Left ventricle myocardium inferior (tissue), 1 donor: Measurements from ENCODE around the gene RPL28. TPM values are rescaled to one million over a fixed set of nuclear protein-coding genes. Genes with fewer than 3 reads are reported as not detected.

ENCODE experiments used
- DNase-seq: peaks from one replicate; pipeline ENCODE4 v3.0.0-alpha.2; 2020
- H3K27ac ChIP-seq: fragments of 200-600 bp; replicated peaks from 2 replicates; pipeline ENCODE4 v1.8.0; 2021
- H3K27me3 ChIP-seq: fragments of 200-600 bp; 2 replicates; pipeline ENCODE4 v1.8.0; 2021; ENCODE audit warnings: low read depth
- H3K36me3 ChIP-seq: fragments of 200-600 bp; 2 replicates; pipeline ENCODE4 v1.8.0; 2021
- H3K4me1 ChIP-seq: fragments of 200-600 bp; 2 replicates; pipeline ENCODE4 v1.8.0; 2021
- H3K4me3 ChIP-seq: fragments of 200-600 bp; 2 replicates; pipeline ENCODE4 v1.8.0; 2021; ENCODE audit warnings: mild to moderate bottlenecking, moderate library complexity
- H3K9me3 ChIP-seq: fragments of 200-600 bp; replicated peaks from 2 replicates; pipeline ENCODE4 v1.8.0; 2021
- intact Hi-C: fragments of 100-400 bp; cut with micrococcal nuclease; formaldehyde crosslinking; loops from one replicate; pipeline ENCODE4 v1.11.0; 2022
- total RNA-seq: library from RNA; stranded (reverse); fragmentation: NEBNext Ultra II Directional; extraction: Animal tissue kit (Norgen Biotek cat#: 25700); gene quantifications from one replicate; pipeline ENCODE4 v1.2.1, GENCODE V29; 2021
- TF ChIP-seq, protein P1 (sequence below): fragments of 200-600 bp; IDR thresholded peaks from 2 replicates; pipeline ENCODE4 v1.8.0; 2021; ENCODE audit warnings: antibody characterized with exemption, mild to moderate bottlenecking, borderline replicate concordance
- donor health status: DM: no; HTN: yes; CAD: no; lungs with severe emphysema.

The RPL28 gene
- total RNA-seq, 1 donor from 2014 or later, result 559 TPM

- Histone ChIP-seq H3K36me3 (no peaks in the 10 kb centered on the region), H3K4me1 (peaks cover 32% of the 10 kb centered on the region), H3K4me3 (no peak overlapping the region), H3K9me3 (no peaks in the 10 kb centered on the region), H3K27ac (no peak overlapping the region), H3K27me3 (peaks cover 88% of the 10 kb centered on the region)
- DNase-seq, result no peak
- intact Hi-C loops, result no loop called here
- TF ChIP-seq, protein P1, sequence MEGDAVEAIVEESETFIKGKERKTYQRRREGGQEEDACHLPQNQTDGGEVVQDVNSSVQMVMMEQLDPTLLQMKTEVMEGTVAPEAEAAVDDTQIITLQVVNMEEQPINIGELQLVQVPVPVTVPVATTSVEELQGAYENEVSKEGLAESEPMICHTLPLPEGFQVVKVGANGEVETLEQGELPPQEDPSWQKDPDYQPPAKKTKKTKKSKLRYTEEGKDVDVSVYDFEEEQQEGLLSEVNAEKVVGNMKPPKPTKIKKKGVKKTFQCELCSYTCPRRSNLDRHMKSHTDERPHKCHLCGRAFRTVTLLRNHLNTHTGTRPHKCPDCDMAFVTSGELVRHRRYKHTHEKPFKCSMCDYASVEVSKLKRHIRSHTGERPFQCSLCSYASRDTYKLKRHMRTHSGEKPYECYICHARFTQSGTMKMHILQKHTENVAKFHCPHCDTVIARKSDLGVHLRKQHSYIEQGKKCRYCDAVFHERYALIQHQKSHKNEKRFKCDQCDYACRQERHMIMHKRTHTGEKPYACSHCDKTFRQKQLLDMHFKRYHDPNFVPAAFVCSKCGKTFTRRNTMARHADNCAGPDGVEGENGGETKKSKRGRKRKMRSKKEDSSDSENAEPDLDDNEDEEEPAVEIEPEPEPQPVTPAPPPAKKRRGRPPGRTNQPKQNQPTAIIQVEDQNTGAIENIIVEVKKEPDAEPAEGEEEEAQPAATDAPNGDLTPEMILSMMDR, result no peak
Measured at GRCh38 chr19:55373306-55373992, 12.3 kb upstream of the RPL28 start.

DNA sequence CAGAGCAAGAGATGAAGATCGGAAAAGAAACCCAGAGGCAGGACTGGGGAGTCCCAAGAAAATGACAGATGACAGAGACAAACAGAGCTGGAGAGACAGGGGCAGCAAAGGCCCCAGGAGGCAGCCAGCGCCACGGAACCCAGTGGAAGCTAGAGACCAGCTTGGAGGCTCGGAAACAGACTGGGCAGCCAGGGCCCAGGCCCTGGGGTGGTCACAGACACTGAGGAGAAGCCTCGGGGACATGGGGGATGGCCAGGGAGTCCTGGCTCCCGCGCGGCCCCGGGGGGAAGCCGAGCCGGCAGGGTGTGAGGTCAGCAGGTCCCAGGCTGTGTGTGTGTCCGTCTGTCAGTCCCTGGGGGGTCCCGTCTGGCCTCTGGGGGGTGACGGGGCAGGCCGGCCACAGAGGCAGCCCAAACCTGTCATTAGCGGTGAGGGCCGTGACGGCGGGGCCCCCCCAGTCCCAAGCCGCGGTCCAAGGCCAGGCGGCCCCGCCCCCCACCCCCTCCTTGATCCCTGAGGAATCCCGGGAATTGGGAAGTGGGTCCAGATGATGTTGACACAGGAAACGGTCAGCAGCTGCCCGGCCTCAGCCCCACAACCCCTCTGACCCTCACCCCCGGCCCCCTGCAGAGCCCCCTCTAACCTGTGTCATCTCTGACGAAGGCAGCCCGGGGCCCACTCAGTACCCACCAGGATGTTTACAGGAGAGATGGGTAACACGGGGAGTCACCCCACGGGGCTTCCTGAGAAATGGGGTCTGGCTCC lies 11.6 kb upstream of the RPL28 start:
- no peak for DNase-seq
- Histone ChIP-seq H3K27me3 (peaks cover 81% of the 10 kb centered on the region), H3K4me3 (no peak overlapping the region), H3K4me1 (peaks cover 24% of the 10 kb centered on the region), H3K9me3 (no peaks in the 10 kb centered on the region), H3K27ac (no peak overlapping the region), H3K36me3 (no peaks in the 10 kb centered on the region)
- intact Hi-C loops, result no loop called here
- TF ChIP-seq, protein P1, result no peak

- TF ChIP-seq, protein P1, result no peak
- no peak within 1 kb of the TSS for H3K27ac ChIP-seq
- peaks cover 15% of the 10 kb centered on the region for H3K4me1 ChIP-seq
- intact Hi-C loops, result no loop called here
- H3K9me3 ChIP-seq, result no peaks in the 10 kb centered on the region
- no peaks in the 10 kb centered on the region for H3K36me3 ChIP-seq
- peaks cover 60% of the 10 kb centered on the region for H3K27me3 ChIP-seq
- no peak within 1 kb of the TSS for H3K4me3 ChIP-seq
- DNase-seq, result no peak
Measured at GRCh38 chr19:55376241-55376933, 9.3 kb upstream of the RPL28 start, which contains the start of gene TMEM190. Gene TMEM190, plus strand, starts transcription at chr19:55376826. Its CDS starts 28 bp downstream, at chr19:55376854.

- intact Hi-C loops, result no loop called here
- Histone ChIP-seq H3K36me3 (no peaks in the 10 kb centered on the region), H3K4me3 (no peak overlapping the region), H3K9me3 (no peaks in the 10 kb centered on the region), H3K27me3 (peaks cover 49% of the 10 kb centered on the region), H3K27ac (no peak overlapping the region), H3K4me1 (peaks cover 15% of the 10 kb centered on the region)
- TF ChIP-seq, protein P1, result no peak
- DNase-seq, result no peak
Measured at GRCh38 chr19:55377356-55378131, 8.2 kb upstream of the RPL28 start.

- H3K9me3 ChIP-seq, result no peaks in the 10 kb centered on the region
- DNase-seq, result no peak
- H3K27me3 ChIP-seq, result peaks cover 34% of the 10 kb centered on the region
- no peak overlapping the region for H3K4me3 ChIP-seq
- no peak overlapping the region for H3K27ac ChIP-seq
- no peaks in the 10 kb centered on the region for H3K36me3 ChIP-seq
- intact Hi-C loops, result no loop called here
- H3K4me1 ChIP-seq, result peaks cover 20% of the 10 kb centered on the region
- TF ChIP-seq, protein P1, result no peak
Measured at GRCh38 chr19:55379174-55379573, 6.6 kb upstream of the RPL28 start.
